ENCODE results near the gene ZIC4.

The ZIC4 gene

GRCh38 chr3:147380387-147380951, 25.9 kb downstream of the ZIC4 start:
- no peaks in the 10 kb centered on the region for H3K4me1 ChIP-seq (ENCODE audit: control insufficient read depth, insufficient read depth, low read length)
- no peak overlapping the region for H3K4me3 ChIP-seq (ENCODE audit: low read length)
- no peak overlapping the region for H3K9ac ChIP-seq (ENCODE audit: low read length)
- peaks cover 81% of the 10 kb centered on the region for H3K27me3 ChIP-seq (ENCODE audit: control insufficient read depth, insufficient read depth, low read length)
- H3K36me3 ChIP-seq (ENCODE audit: control insufficient read depth, insufficient read depth, low read length) = no peaks in the 10 kb centered on the region
- no peaks in the 10 kb centered on the region for H3K9me3 ChIP-seq (ENCODE audit: control insufficient read depth, low read length)

GRCh38 chr3:147379651-147380050, 26.7 kb downstream of the ZIC4 start:
- Histone ChIP-seq H3K27me3 (ENCODE audit: control insufficient read depth, insufficient read depth, low read length) (peaks cover 73% of the 10 kb centered on the region), H3K36me3 (ENCODE audit: control insufficient read depth, insufficient read depth, low read length) (no peaks in the 10 kb centered on the region), H3K4me3 (ENCODE audit: low read length) (no peak overlapping the region), H3K9ac (ENCODE audit: low read length) (no peak overlapping the region), H3K4me1 (ENCODE audit: control insufficient read depth, insufficient read depth, low read length) (no peaks in the 10 kb centered on the region), H3K9me3 (ENCODE audit: control insufficient read depth, low read length) (no peaks in the 10 kb centered on the region)

GRCh38 chr3:147377412-147378367, 28.7 kb downstream of the ZIC4 start:
- H3K27me3 ChIP-seq (ENCODE audit: control insufficient read depth, insufficient read depth, low read length) = peaks cover 68% of the 10 kb centered on the region
- H3K9ac ChIP-seq (ENCODE audit: low read length) = no peak overlapping the region
- H3K9me3 ChIP-seq (ENCODE audit: control insufficient read depth, low read length) = no peaks in the 10 kb centered on the region
- H3K4me3 ChIP-seq (ENCODE audit: low read length) = no peak overlapping the region
- no peaks in the 10 kb centered on the region for H3K4me1 ChIP-seq (ENCODE audit: control insufficient read depth, insufficient read depth, low read length)
- no peaks in the 10 kb centered on the region for H3K36me3 ChIP-seq (ENCODE audit: control insufficient read depth, insufficient read depth, low read length)

- Histone ChIP-seq H3K9ac (ENCODE audit: low read length) (no peak overlapping the region), H3K4me1 (ENCODE audit: control insufficient read depth, insufficient read depth, low read length) (no peaks in the 10 kb centered on the region), H3K27me3 (ENCODE audit: control insufficient read depth, insufficient read depth, low read length) (peaks cover 71% of the 10 kb centered on the region), H3K36me3 (ENCODE audit: control insufficient read depth, insufficient read depth, low read length) (no peaks in the 10 kb centered on the region), H3K4me3 (ENCODE audit: low read length) (no peak overlapping the region), H3K9me3 (ENCODE audit: control insufficient read depth, low read length) (no peaks in the 10 kb centered on the region)
Observed at GRCh38 chr3:147373301-147373700, 33.0 kb downstream of the ZIC4 start.

- Histone ChIP-seq H3K9ac (ENCODE audit: low read length) (no peak overlapping the region), H3K4me3 (ENCODE audit: low read length) (no peak overlapping the region), H3K27me3 (ENCODE audit: control insufficient read depth, insufficient read depth, low read length) (peaks cover 70% of the 10 kb centered on the region)
Observed at GRCh38 chr3:147372525-147373027, 33.8 kb downstream of the ZIC4 start.

GRCh38 chr3:147371771-147372340, 34.5 kb downstream of the ZIC4 start:
- H3K4me3 ChIP-seq (ENCODE audit: low read length) = no peak overlapping the region
- H3K36me3 ChIP-seq (ENCODE audit: control insufficient read depth, insufficient read depth, low read length) = no peaks in the 10 kb centered on the region
- H3K27me3 ChIP-seq (ENCODE audit: control insufficient read depth, insufficient read depth, low read length) = peaks cover 65% of the 10 kb centered on the region
- no peaks in the 10 kb centered on the region for H3K9me3 ChIP-seq (ENCODE audit: control insufficient read depth, low read length)
- H3K4me1 ChIP-seq (ENCODE audit: control insufficient read depth, insufficient read depth, low read length) = no peaks in the 10 kb centered on the region
- no peak overlapping the region for H3K9ac ChIP-seq (ENCODE audit: low read length)

More at GRCh38 chr3:147372525-147373027, 33.8 kb downstream of the ZIC4 start:
- H3K36me3 ChIP-seq (ENCODE audit: control insufficient read depth, insufficient read depth, low read length) = no peaks in the 10 kb centered on the region
- H3K9me3 ChIP-seq (ENCODE audit: control insufficient read depth, low read length) = no peaks in the 10 kb centered on the region
- H3K4me1 ChIP-seq (ENCODE audit: control insufficient read depth, insufficient read depth, low read length) = no peaks in the 10 kb centered on the region

GRCh38 chr3:147371140-147371539, 35.2 kb downstream of the ZIC4 start:
- no peaks in the 10 kb centered on the region for H3K4me1 ChIP-seq (ENCODE audit: control insufficient read depth, insufficient read depth, low read length)
- H3K9ac ChIP-seq (ENCODE audit: low read length) = no peak overlapping the region
- H3K27me3 ChIP-seq (ENCODE audit: control insufficient read depth, insufficient read depth, low read length) = peaks cover 63% of the 10 kb centered on the region
- H3K36me3 ChIP-seq (ENCODE audit: control insufficient read depth, insufficient read depth, low read length) = no peaks in the 10 kb centered on the region
- no peaks in the 10 kb centered on the region for H3K9me3 ChIP-seq (ENCODE audit: control insufficient read depth, low read length)
- no peak overlapping the region for H3K4me3 ChIP-seq (ENCODE audit: low read length)

- H3K27me3 ChIP-seq (ENCODE audit: control insufficient read depth, insufficient read depth, low read length) = peaks cover 69% of the 10 kb centered on the region
- no peak overlapping the region for H3K9ac ChIP-seq (ENCODE audit: low read length)
- no peaks in the 10 kb centered on the region for H3K36me3 ChIP-seq (ENCODE audit: control insufficient read depth, insufficient read depth, low read length)
- no peaks in the 10 kb centered on the region for H3K4me1 ChIP-seq (ENCODE audit: control insufficient read depth, insufficient read depth, low read length)
- H3K9me3 ChIP-seq (ENCODE audit: control insufficient read depth, low read length) = no peaks in the 10 kb centered on the region
- no peak overlapping the region for H3K4me3 ChIP-seq (ENCODE audit: low read length)
Observed at GRCh38 chr3:147370349-147370748, 36.0 kb downstream of the ZIC4 start.

GRCh38 chr3:147369661-147370123, 36.7 kb downstream of the ZIC4 start:
- Histone ChIP-seq H3K4me3 (ENCODE audit: low read length) (no peak overlapping the region), H3K9ac (ENCODE audit: low read length) (no peak overlapping the region), H3K36me3 (ENCODE audit: control insufficient read depth, insufficient read depth, low read length) (no peaks in the 10 kb centered on the region), H3K9me3 (ENCODE audit: control insufficient read depth, low read length) (no peaks in the 10 kb centered on the region), H3K27me3 (ENCODE audit: control insufficient read depth, insufficient read depth, low read length) (peaks cover 72% of the 10 kb centered on the region), H3K4me1 (ENCODE audit: control insufficient read depth, insufficient read depth, low read length) (no peaks in the 10 kb centered on the region)

- Histone ChIP-seq H3K9me3 (ENCODE audit: control insufficient read depth, low read length) (no peaks in the 10 kb centered on the region), H3K27me3 (ENCODE audit: control insufficient read depth, insufficient read depth, low read length) (peaks cover 77% of the 10 kb centered on the region), H3K4me3 (ENCODE audit: low read length) (no peak overlapping the region), H3K36me3 (ENCODE audit: control insufficient read depth, insufficient read depth, low read length) (no peaks in the 10 kb centered on the region), H3K9ac (ENCODE audit: low read length) (no peak overlapping the region), H3K4me1 (ENCODE audit: control insufficient read depth, insufficient read depth, low read length) (no peaks in the 10 kb centered on the region)
Observed at GRCh38 chr3:147369231-147369630, 37.1 kb downstream of the ZIC4 start.

- Histone ChIP-seq H3K9ac (ENCODE audit: low read length) (no peak overlapping the region), H3K4me1 (ENCODE audit: control insufficient read depth, insufficient read depth, low read length) (no peaks in the 10 kb centered on the region), H3K4me3 (ENCODE audit: low read length) (no peak overlapping the region), H3K36me3 (ENCODE audit: control insufficient read depth, insufficient read depth, low read length) (no peaks in the 10 kb centered on the region), H3K27me3 (ENCODE audit: control insufficient read depth, insufficient read depth, low read length) (peaks cover 73% of the 10 kb centered on the region), H3K9me3 (ENCODE audit: control insufficient read depth, low read length) (no peaks in the 10 kb centered on the region)
Observed at GRCh38 chr3:147368561-147369221, 37.7 kb downstream of the ZIC4 start.
